Measurements from ENCODE around the gene KDM2A.

Gene KDM2A

DNA sequence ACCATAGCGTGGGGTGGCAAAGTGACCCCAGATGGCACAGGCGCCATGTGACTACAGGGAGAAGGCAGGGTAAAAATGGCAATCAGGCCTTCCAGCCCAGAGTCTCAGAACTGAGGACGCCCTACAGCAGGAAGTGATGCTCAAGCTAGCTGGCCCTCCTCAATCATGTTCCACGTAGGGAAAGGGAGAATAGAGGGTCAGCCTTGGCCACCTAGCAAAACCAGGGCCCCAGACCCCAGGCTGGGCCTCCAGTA is 169.1 kb downstream of the KDM2A start:
- DNase-seq (ENCODE audit: low read depth): no peak
- TF ChIP-seq, protein P1, sequence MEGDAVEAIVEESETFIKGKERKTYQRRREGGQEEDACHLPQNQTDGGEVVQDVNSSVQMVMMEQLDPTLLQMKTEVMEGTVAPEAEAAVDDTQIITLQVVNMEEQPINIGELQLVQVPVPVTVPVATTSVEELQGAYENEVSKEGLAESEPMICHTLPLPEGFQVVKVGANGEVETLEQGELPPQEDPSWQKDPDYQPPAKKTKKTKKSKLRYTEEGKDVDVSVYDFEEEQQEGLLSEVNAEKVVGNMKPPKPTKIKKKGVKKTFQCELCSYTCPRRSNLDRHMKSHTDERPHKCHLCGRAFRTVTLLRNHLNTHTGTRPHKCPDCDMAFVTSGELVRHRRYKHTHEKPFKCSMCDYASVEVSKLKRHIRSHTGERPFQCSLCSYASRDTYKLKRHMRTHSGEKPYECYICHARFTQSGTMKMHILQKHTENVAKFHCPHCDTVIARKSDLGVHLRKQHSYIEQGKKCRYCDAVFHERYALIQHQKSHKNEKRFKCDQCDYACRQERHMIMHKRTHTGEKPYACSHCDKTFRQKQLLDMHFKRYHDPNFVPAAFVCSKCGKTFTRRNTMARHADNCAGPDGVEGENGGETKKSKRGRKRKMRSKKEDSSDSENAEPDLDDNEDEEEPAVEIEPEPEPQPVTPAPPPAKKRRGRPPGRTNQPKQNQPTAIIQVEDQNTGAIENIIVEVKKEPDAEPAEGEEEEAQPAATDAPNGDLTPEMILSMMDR (IDR thresholded peaks at IDR 0.05; ENCODE audit: insufficient read depth, low read depth, low read length, missing control alignments): no peak
- H3K4me3 ChIP-seq (ENCODE audit: low read length): peak overlapping the region; percentile 66

GRCh38 chr11:67288452-67289225 is 169.6 kb downstream of the KDM2A start:
- TF ChIP-seq, protein P1 (IDR thresholded peaks at IDR 0.05; ENCODE audit: insufficient read depth, low read depth, low read length, missing control alignments): no peak
- peak; percentile 89 for DNase-seq (ENCODE audit: low read depth)

DNA sequence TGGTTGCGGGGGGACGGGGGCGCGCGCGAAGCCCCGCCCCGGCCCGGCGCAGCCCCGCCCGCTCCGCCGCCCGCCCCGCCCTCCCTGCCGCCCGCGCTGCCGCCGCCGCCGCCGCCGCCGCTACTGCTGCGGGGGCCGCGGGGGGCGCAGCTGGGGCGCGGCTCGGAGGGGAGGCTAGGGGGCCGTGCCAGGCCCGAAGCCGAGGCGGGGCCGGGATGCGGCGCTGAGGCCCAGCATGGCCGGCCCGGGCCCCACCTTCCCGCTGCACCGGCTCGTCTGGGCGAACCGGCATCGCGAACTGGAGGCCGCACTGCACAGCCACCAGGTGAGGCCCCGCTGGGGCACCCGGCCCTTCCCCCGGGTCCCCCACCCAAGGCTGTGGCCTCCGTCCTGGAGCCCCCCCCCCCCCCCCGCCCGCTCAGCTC is 170.2 kb downstream of the KDM2A start, which contains the start of gene ANKRD13D:
Gene ANKRD13D (plus strand): TSS at position 78 of the 425 bp plus-strand sequence. CDS start 158 bp downstream, at position 236.
- DNase-seq (ENCODE audit: low read depth): peak; percentile 70
- peak within 1 kb of the TSS; percentile 66 for H3K4me3 ChIP-seq (ENCODE audit: low read length)
- TF ChIP-seq, protein P1 (IDR thresholded peaks at IDR 0.05; ENCODE audit: insufficient read depth, low read depth, low read length, missing control alignments): no peak

More at GRCh38 chr11:67288452-67289225, 169.6 kb downstream of the KDM2A start:
- peak overlapping the region; percentile 66 for H3K4me3 ChIP-seq (ENCODE audit: low read length)

GRCh38 chr11:67289651-67290479 is 170.8 kb downstream of the KDM2A start:
- no peak for DNase-seq (ENCODE audit: low read depth)
- TF ChIP-seq, protein P1 (IDR thresholded peaks at IDR 0.05; ENCODE audit: insufficient read depth, low read depth, low read length, missing control alignments): no peak
- peak overlapping the region; percentile 62 for H3K4me3 ChIP-seq (ENCODE audit: low read length)

- H3K4me3 ChIP-seq (ENCODE audit: low read length): no peak overlapping the region
- no peak for DNase-seq (ENCODE audit: low read depth)
- TF ChIP-seq, protein P1 (IDR thresholded peaks at IDR 0.05; ENCODE audit: insufficient read depth, low read depth, low read length, missing control alignments): no peak
Observed at GRCh38 chr11:67290801-67291200, 171.7 kb downstream of the KDM2A start.

DNA sequence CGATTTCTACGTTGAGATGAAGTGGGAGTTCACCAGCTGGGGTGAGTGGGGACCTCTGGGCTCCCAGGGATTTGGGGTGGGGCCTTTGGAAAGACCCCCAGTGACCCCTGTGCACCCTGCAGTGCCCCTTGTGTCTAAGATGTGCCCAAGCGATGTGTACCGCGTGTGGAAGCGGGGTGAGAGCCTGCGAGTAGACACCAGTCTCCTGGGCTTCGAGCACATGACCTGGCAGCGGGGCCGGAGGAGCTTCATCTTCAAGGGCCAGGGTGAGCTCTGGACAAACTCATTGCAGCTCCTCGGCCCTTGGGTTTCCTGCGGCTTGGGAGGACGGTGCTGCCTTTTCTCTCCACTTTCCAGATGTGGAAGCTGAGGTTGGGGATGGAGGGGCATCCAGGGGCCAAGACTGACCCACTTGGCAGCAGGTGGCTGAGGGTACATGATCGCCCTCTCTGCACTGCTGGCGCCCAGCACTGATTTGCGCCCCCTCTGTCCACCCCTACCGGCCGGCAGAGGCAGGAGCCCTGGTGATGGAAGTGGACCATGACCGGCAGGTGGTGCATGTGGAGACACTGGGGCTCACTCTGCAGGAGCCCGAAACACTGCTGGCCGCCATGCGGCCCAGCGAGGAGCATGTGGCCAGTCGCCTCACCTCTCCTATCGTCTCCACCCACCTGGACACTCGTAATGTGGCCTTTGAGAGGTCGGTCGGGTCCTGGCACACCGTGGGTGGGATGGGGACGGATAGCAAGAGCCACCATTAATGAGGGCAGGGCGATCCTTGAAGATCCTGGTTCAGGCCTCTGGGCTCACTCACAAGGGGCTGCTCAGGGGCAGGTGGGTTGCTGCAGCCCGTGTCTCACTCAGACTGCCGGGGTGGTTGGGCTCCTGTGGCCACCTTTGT is 172.7 kb downstream of the KDM2A start:
- TF ChIP-seq, protein P1 (IDR thresholded peaks at IDR 0.05; ENCODE audit: insufficient read depth, low read depth, low read length, missing control alignments): no peak
- DNase-seq (ENCODE audit: low read depth): no peak
- no peak overlapping the region for H3K4me3 ChIP-seq (ENCODE audit: low read length)
